B cell (primary cell): ENCODE measurements around the gene CTDP1. TPM values are rescaled to one million over a fixed set of nuclear protein-coding genes. Genes with fewer than 3 reads are reported as not detected.

Experiments used
- ATAC-seq: fragments of 200-7000 bp; cut with Tn5 transposase; one replicate; pipeline ENCODE4 v1.10.0; 2021; ENCODE audit warnings: low read depth, mild to moderate bottlenecking, moderate number of reproducible peaks, moderate library complexity
- CTCF ChIA-PET: fragments of 350-600 bp; sonication (Branson Sonifier 250); formaldehyde crosslinking; loops from one replicate; lab custom pipeline; 2021; ENCODE audit warnings: antibody characterized with exemption, inconsistent platforms; lab: Charles Lee
- POLR2A ChIA-PET: fragments of 350-600 bp; sonication (Branson Sonifier 250); formaldehyde crosslinking; loops from one replicate; lab custom pipeline; 2021; ENCODE audit warnings: antibody characterized with exemption; lab: Charles Lee
- DNase-seq: peaks from one replicate; pipeline ENCODE4 v3.0.0; 2013
- H2AFZ ChIP-seq: 2 replicates; pipeline ENCODE4 v1.6.1; 2012; ENCODE audit warnings: mild to moderate bottlenecking, low read depth, low read length; ENCODE audit not compliant: insufficient read depth, poor library complexity, severe bottlenecking
- H3K27ac ChIP-seq, 2 donors: 1 replicate in 1 of 2; 2 replicates in 1 of 2; pipeline ENCODE4 v1.5.1; 2012 to 2013; ENCODE audit warnings: low read length in 2 of 2, mild to moderate bottlenecking in 2 of 2, moderate library complexity in 1 of 2
- H3K27me3 ChIP-seq, 4 experiments: fragments of 200-600 bp in 1 of 4; sonication (generic) in 1 of 4; replicated peaks in 1 of 4; 1 replicate in 2 of 4; 2 replicates in 2 of 4; pipeline versions ENCODE4 v1.6.1 to v1.7.0; 2013 to 2016; ENCODE audit warnings: low read length in 3 of 4, mild to moderate bottlenecking in 2 of 4, mixed read lengths in 1 of 4, moderate library complexity in 1 of 4; ENCODE audit not compliant: insufficient read depth in 4 of 4, control insufficient read depth in 3 of 4; ENCODE audit errors: control extremely low read depth in 1 of 4
- H3K36me3 ChIP-seq, 2 experiments: replicated peaks in 1 of 2; 1 replicate in 1 of 2; 2 replicates in 1 of 2; pipeline versions ENCODE4 v1.6.1 to v1.7.1; 2013; ENCODE audit warnings: low read length in 1 of 2; ENCODE audit not compliant: insufficient read depth in 2 of 2, control insufficient read depth in 1 of 2; ENCODE audit errors: control extremely low read depth in 1 of 2, extremely low read depth in 1 of 2
- H3K4me1 ChIP-seq, 2 donors: fragments of 200-600 bp in 1 of 2; sonication (generic) in 1 of 2; 1 replicate in 1 of 2; 2 replicates in 1 of 2; pipeline versions ENCODE4 v1.5.1 to v1.6.1; 2013 to 2017; ENCODE audit warnings: low read length in 2 of 2; ENCODE audit not compliant: control insufficient read depth in 2 of 2, insufficient read depth in 2 of 2
- H3K4me2 ChIP-seq: replicated peaks from 2 replicates; pipeline ENCODE3; 2012; ENCODE audit warnings: mild to moderate bottlenecking, low read depth, low read length; ENCODE audit not compliant: poor library complexity, severe bottlenecking
- H3K4me3 ChIP-seq, 5 experiments: fragments of 200-600 bp in 1 of 5; sonication (generic) in 1 of 5; 1 replicate in 3 of 5; 2 replicates in 2 of 5; pipeline versions ENCODE4 v1.5.1 to v1.7.0; 2011 to 2016; ENCODE audit warnings: low read length in 4 of 5, mild to moderate bottlenecking in 4 of 5, low read depth in 2 of 5, control low read depth in 1 of 5, moderate library complexity in 1 of 5; ENCODE audit not compliant: insufficient read depth in 1 of 5; ENCODE audit errors: control extremely low read depth in 1 of 5, extremely low read depth in 1 of 5
- H3K79me2 ChIP-seq: fragments of 200-600 bp; sonication (generic); one replicate; pipeline ENCODE4 v1.6.0; 2016; ENCODE audit warnings: low read length; ENCODE audit not compliant: control insufficient read depth, insufficient read depth
- H3K9ac ChIP-seq: fragments of 200-600 bp; sonication (generic); 2 replicates; pipeline ENCODE4 v1.6.1; 2017; ENCODE audit warnings: mild to moderate bottlenecking, low read length, moderate library complexity
- H3K9me3 ChIP-seq, 3 donors: one replicate each; pipeline versions ENCODE4 v1.6.1 to v1.7.1; 2013; ENCODE audit warnings: low read length in 2 of 3; ENCODE audit not compliant: control insufficient read depth in 2 of 3, insufficient read depth in 1 of 3; ENCODE audit errors: control extremely low read depth in 1 of 3
- H4K20me1 ChIP-seq: 2 replicates; pipeline ENCODE4 v1.6.0; 2012; ENCODE audit warnings: mild to moderate bottlenecking, low read length; ENCODE audit not compliant: insufficient read depth, control insufficient read depth, poor library complexity, severe bottlenecking
- H3K27ac Mint-ChIP-seq: one replicate; pipeline ENCODE4 v1.8.0; 2021; ENCODE audit warnings: mixed read lengths
- H3K27me3 Mint-ChIP-seq: one replicate; pipeline ENCODE4 v1.8.0; 2021; ENCODE audit warnings: mixed read lengths
- H3K4me1 Mint-ChIP-seq: one replicate; pipeline ENCODE4 v1.8.0; 2021; ENCODE audit warnings: mixed read lengths
- H3K4me3 Mint-ChIP-seq: one replicate; pipeline ENCODE4 v1.8.0; 2021; ENCODE audit warnings: mixed read lengths
- H3K9me3 Mint-ChIP-seq: one replicate; pipeline ENCODE4 v1.8.0; 2022; ENCODE audit warnings: mixed read lengths; ENCODE audit not compliant: insufficient read depth
- CTCF ChIP-seq: fragments of 200-600 bp; IDR thresholded peaks from one replicate; pipeline ENCODE4 v1.8.0; 2022; ENCODE audit warnings: antibody characterized with exemption, mild to moderate bottlenecking
- EZH2 ChIP-seq: IDR thresholded peaks from 2 replicates; pipeline ENCODE4 v1.6.1; 2012; ENCODE audit warnings: borderline replicate concordance, low read depth, mild to moderate bottlenecking, moderate library complexity, low read length; ENCODE audit not compliant: insufficient read depth, poor library complexity, severe bottlenecking
- WGBS: methylation state at CpG from one replicate; pipeline ENCODE4 v1.1.5; 2013; ENCODE audit warnings: missing lambda C conversion rate; ENCODE audit not compliant: insufficient coverage; 5-methylcytosine and 5-hydroxymethylcytosine counted together
- intact Hi-C: fragments of 100-400 bp; cut with micrococcal nuclease; formaldehyde crosslinking; loops from one replicate; pipeline ENCODE4 v1.10.0; 2022
- polyA plus RNA-seq: library from polyadenylated mRNA; depleted of rRNA; stranded (reverse); fragments of >200 nt; gene quantifications from 2 replicates; pipeline ENCODE4 v1.2.3, GENCODE V29; 2012
- total RNA-seq, 2 donors: library from RNA; stranded (reverse); fragments of 120-200 nt in 1 of 2; gene quantifications; 1 replicate in 1 of 2; 2 replicates in 1 of 2; pipeline versions ENCODE4 v1.2.3 to v1.2.4, GENCODE V29; 2013 to 2022

Gene CTDP1
- total and polyA plus RNA-seq, 2 donors (not counting 1 experiment from before 2014, with no cell fraction given) = 14.3 to 33.3 TPM

- TF ChIP-seq CTCF = no peak
- no peak for TF ChIP-seq EZH2
- no peak overlapping the region for H3K4me3 ChIP-seq
- H3K27ac ChIP-seq = no peak overlapping the region
- ChIA-PET POLR2A (no interaction called here), CTCF (no interaction called here)
- no peaks in the 10 kb centered on the region for H3K4me1 Mint-ChIP-seq
- H2AFZ ChIP-seq = no peak overlapping the region
- peaks cover 21% of the 10 kb centered on the region for H4K20me1 ChIP-seq
- H3K4me3 Mint-ChIP-seq = no peak overlapping the region
- peaks cover 0 to 71% of the 10 kb centered on the region in 2 experiments for H3K36me3 ChIP-seq
- ATAC-seq (no peak), DNase-seq (no peak)
- H3K4me1 ChIP-seq = no peaks in the 10 kb centered on the region
- H3K4me2 ChIP-seq = no peak overlapping the region
- H3K79me2 ChIP-seq = peaks cover 49% of the 10 kb centered on the region
- no peak overlapping the region for H3K9ac ChIP-seq
- no peaks in the 10 kb centered on the region for H3K27me3 Mint-ChIP-seq
- intact Hi-C loops = no loop called here
- H3K9me3 ChIP-seq = peaks cover 7 to 49% (median 8%) of the 10 kb centered on the region in 3 donors
- no peaks in the 10 kb centered on the region for H3K9me3 Mint-ChIP-seq
- 97% methylated on average over 11 of the region's 12 CpGs for WGBS
- H3K27ac Mint-ChIP-seq = no peak overlapping the region
- H3K27me3 ChIP-seq = no peaks in the 10 kb centered on the region
These were observed 50.0 kb downstream of the CTDP1 start for GRCh38 chr18:79729611-79730010.

- WGBS = 97% methylated on average over 11 of the region's 11 CpGs
- H3K27ac Mint-ChIP-seq = no peak overlapping the region
- H3K36me3 ChIP-seq = peaks cover 0 to 77% of the 10 kb centered on the region in 2 experiments
These were observed 51.2 kb downstream of the CTDP1 start for GRCh38 chr18:79730804-79731203.

More at GRCh38 chr18:79730804-79731203, 51.2 kb downstream of the CTDP1 start:
- Histone ChIP-seq H3K4me2 (no peak overlapping the region), H3K9me3 (peaks cover 7 to 56% (median 8%) of the 10 kb centered on the region in 3 donors), H2AFZ (no peak overlapping the region), H3K27ac (no peak overlapping the region), H4K20me1 (peaks cover 10% of the 10 kb centered on the region), H3K79me2 (peaks cover 40% of the 10 kb centered on the region), H3K9ac (no peak overlapping the region), H3K27me3 (no peaks in the 10 kb centered on the region), H3K4me3 (no peak overlapping the region), H3K4me1 (no peaks in the 10 kb centered on the region)
- no peak for ATAC-seq
- DNase-seq = no peak
- Mint-ChIP-seq H3K27me3 (no peaks in the 10 kb centered on the region), H3K9me3 (no peaks in the 10 kb centered on the region), H3K4me3 (no peak overlapping the region), H3K4me1 (no peaks in the 10 kb centered on the region)
- TF ChIP-seq EZH2 = no peak
- no peak for TF ChIP-seq CTCF
- POLR2A ChIA-PET = no interaction called here
- intact Hi-C loops = no loop called here
- CTCF ChIA-PET = no interaction called here
